ENCODE results near the gene GON4L.

GON4L gene

GRCh38 chr1:155859881-155860871, 3.2 kb upstream of the GON4L start (continued):
- no peak for TF ChIP-seq PRDM2 (tag by site-specific recombination; IDR thresholded peaks at IDR 0.05; ENCODE audit: borderline replicate concordance)
- peak; percentile 51 for TF ChIP-seq ZBTB26 (tag by site-specific recombination; optimal IDR thresholded peaks at IDR 0.05)
- TF ChIP-seq ZNF18 (tag by site-specific recombination; IDR thresholded peaks at IDR 0.05), result no peak
- TF ChIP-seq ZNF664 (tag by site-specific recombination; IDR thresholded peaks at IDR 0.05), result no peak
- no peak for TF ChIP-seq ZNF747 (tag by site-specific recombination; IDR thresholded peaks at IDR 0.05)
- no peak for TF ChIP-seq ZNF473 (tag by site-specific recombination; IDR thresholded peaks at IDR 0.05)
- no peak for TF ChIP-seq ZNF792 (tag by site-specific recombination; IDR thresholded peaks at IDR 0.05)
- 0 out of 2 replicates have a peak, but pooled peaks have one; percentile 26 for TF ChIP-seq ZNF558 (tag by site-specific recombination; IDR thresholded peaks at IDR 0.05)
- TF ChIP-seq ZEB2 (tag by site-specific recombination; IDR thresholded peaks at IDR 0.05), result peak; percentile 82; the same call in 1 of the 2 replicates
- peak; percentile 56; the same call in 1 of the 2 replicates for TF ChIP-seq MZF1 (tag by site-specific recombination; IDR thresholded peaks at IDR 0.05; ENCODE audit: borderline replicate concordance)
- TF ChIP-seq ZNF555 (tag by site-specific recombination; conservative IDR thresholded peaks at IDR 0.05), result no peak
- TF ChIP-seq ZNF16 (tag by site-specific recombination; IDR thresholded peaks at IDR 0.05; ENCODE audit: low read depth), result no peak
- no peak for TF ChIP-seq ZNF302 (tag by site-specific recombination; IDR thresholded peaks at IDR 0.05; ENCODE audit: low read depth)
- no peak; the same call in none of the 2 replicates for TF ChIP-seq KLF7 (tag by site-specific recombination; IDR thresholded peaks at IDR 0.05; ENCODE audit: borderline replicate concordance)
- peak; percentile 86 for TF ChIP-seq PRDM10 (tag by site-specific recombination; IDR thresholded peaks at IDR 0.05)
- TF ChIP-seq ZNF670 (tag by site-specific recombination; IDR thresholded peaks at IDR 0.05; ENCODE audit: low read depth), result no peak
- peak; percentile 45; the same call in 1 of the 2 replicates for TF ChIP-seq KLF9 (tag by site-specific recombination; IDR thresholded peaks at IDR 0.05; ENCODE audit: low read depth)
- peak; percentile 52; the same call in 1 of the 2 replicates for TF ChIP-seq ZBTB20 (tag by site-specific recombination; IDR thresholded peaks at IDR 0.05)
- peak; percentile 69 for TF ChIP-seq ZNF660 (tag by site-specific recombination; IDR thresholded peaks at IDR 0.05)
- no peak for TF ChIP-seq REPIN1 (tag by site-specific recombination; IDR thresholded peaks at IDR 0.05; ENCODE audit: low read depth)
- TF ChIP-seq CTCF (tag by site-specific recombination; IDR thresholded peaks at IDR 0.05), result no peak
- TF ChIP-seq ZNF624 (tag by site-specific recombination; IDR thresholded peaks at IDR 0.05), result no peak
- no peak for TF ChIP-seq ZNF112 (tag by site-specific recombination; IDR thresholded peaks at IDR 0.05)
- no peak for TF ChIP-seq ZNF354C (tag by site-specific recombination; IDR thresholded peaks at IDR 0.05; ENCODE audit: borderline replicate concordance, low read depth)

All from HEK293 (cell line).